ENCODE measurements around the gene RFC1. TPM values are rescaled to one million over a fixed set of nuclear protein-coding genes. Genes with fewer than 3 reads are reported as not detected.

Gene RFC1
- total and polyA plus RNA-seq, 5 donors, result 11.2 to 37.5 (median 33.5) TPM

DNA sequence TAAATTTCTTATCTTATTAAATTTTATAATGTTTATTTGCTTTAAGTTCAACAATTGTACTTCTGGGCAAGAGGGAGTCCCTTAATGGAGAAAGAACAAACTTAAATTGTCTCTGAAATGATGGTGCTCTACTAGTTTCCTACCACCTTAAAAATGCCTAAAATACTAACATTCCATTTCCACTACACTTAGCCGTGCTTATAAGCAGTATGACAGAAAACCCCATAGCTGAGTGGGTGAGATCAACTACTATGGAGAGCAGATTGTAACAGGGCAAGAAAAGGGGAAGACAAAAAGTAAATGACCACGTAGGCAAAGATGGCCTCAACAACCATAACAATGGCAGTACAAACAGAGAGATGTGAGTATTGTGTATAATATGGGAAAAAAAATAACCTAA lies 35.0 kb downstream of the RFC1 start:
- Histone ChIP-seq H3K27me3 (ENCODE audit: control insufficient read depth, insufficient read depth) (no peaks in the 10 kb centered on the region), H3K4me1 (ENCODE audit: control insufficient read depth, insufficient read depth, low read length) (no peaks in the 10 kb centered on the region), H3K9me3 (ENCODE audit: control insufficient read depth, low read length) (no peaks in the 10 kb centered on the region), H3K27ac (ENCODE audit: low read length) (no peak overlapping the region), H3K4me3 (ENCODE audit: low read length) (no peak overlapping the region)
- DNase-seq, result no peak
- intact Hi-C loops (cut with DNase I), result no loop called here
- 86% methylated on average over 2 of the region's 2 CpGs for WGBS
- no peak for ATAC-seq

DNA sequence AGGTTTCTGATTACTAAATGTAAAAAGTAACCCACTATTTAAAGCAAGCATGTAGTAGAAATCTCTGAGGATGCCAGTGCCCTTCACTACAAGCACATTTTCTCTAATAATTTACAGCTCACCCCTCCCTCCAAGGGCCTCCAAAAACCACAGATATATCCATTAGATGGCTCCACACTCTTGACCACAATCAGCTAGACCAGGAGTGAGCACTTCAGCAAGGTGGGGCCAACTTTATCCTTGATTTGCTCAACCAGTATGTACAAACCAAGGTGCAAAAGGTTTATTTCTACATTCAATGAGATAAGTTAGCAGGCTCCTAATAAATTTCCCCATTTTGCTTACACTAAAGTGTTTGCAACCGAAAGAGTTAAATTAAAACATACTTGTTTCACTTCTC lies 35.8 kb downstream of the RFC1 start:
- Histone ChIP-seq H3K27me3 (ENCODE audit: control insufficient read depth, insufficient read depth) (no peaks in the 10 kb centered on the region), H3K27ac (ENCODE audit: low read length) (no peak overlapping the region), H3K9me3 (ENCODE audit: control insufficient read depth, low read length) (no peaks in the 10 kb centered on the region), H3K4me1 (ENCODE audit: control insufficient read depth, insufficient read depth, low read length) (no peaks in the 10 kb centered on the region), H3K4me3 (ENCODE audit: low read length) (no peak overlapping the region)
- no peak for ATAC-seq
- no peak for DNase-seq
- WGBS, result 97% methylated on average over 1 of the region's 1 CpG
- intact Hi-C loops (cut with DNase I), result no loop called here

DNA sequence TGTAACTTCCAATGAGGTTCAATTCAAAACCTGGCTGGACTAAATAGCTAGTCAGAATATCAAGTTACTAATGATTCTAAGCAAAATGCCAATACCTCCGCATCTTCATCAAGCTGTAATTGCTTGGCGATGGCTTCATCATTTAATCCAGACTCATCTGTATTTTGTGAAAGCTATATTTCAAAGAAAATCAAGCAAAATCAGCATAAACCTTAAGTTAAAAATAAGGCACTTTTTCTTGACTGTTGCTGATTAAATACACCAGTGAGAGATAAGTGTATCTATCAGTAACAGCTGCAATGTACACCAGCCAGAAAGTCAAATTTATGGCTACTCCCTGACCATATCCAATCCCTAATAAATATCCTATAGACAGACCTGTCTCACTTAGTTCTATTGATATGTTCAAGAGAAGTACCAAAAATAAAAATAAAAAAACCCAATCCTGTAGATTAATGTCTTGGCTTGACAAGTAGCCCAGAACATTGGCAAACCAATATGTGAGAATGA lies 39.6 kb downstream of the RFC1 start:
- Histone ChIP-seq H3K4me1 (ENCODE audit: control insufficient read depth, insufficient read depth, low read length) (no peaks in the 10 kb centered on the region), H3K27me3 (ENCODE audit: control insufficient read depth, insufficient read depth) (no peaks in the 10 kb centered on the region), H3K27ac (ENCODE audit: low read length) (no peak overlapping the region), H3K9me3 (ENCODE audit: control insufficient read depth, low read length) (no peaks in the 10 kb centered on the region), H3K4me3 (ENCODE audit: low read length) (no peak overlapping the region)
- ATAC-seq (no peak), DNase-seq (no peak)
- intact Hi-C loops (cut with DNase I), result no loop called here
- 100% methylated on average over 2 of the region's 2 CpGs for WGBS

DNA sequence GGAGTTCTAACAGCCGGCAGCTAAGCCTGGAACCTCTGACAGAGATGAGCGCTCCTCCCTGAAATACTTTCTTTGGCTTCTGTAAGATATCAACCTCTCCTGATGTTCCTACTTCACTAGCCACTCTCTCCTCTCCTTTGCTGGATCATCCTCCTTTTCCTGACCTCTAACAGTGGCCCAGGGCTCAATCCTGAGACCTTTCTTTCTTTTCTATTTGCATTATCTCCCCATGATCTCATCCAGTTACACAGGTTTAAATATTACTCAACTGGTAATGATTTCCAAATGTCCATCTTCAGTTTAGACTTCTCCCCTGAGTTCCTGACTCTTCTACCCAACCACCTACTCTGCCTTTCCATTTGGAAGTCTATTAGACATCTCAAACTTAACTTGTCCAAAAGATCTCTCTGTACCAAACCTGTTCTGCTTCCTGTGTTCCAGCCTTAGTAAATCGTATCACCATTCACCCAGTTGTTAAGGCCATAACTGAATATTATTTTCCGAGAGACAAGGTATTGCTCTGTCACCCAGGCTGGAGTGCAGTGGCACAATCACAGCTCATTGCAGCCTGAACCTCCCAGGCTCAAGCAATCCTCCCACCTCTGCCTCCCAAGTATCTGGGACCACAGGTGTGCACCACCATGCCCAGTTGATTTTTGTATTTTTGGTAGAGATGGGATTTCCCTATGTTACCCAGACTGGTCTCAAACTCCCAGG lies 41.1 kb downstream of the RFC1 start:
- no peaks in the 10 kb centered on the region for H3K9me3 ChIP-seq (ENCODE audit: control insufficient read depth, low read length)
- no peak overlapping the region for H3K27ac ChIP-seq (ENCODE audit: low read length)
- no peak for DNase-seq
- no peaks in the 10 kb centered on the region for H3K27me3 ChIP-seq (ENCODE audit: control insufficient read depth, insufficient read depth)
- intact Hi-C loops (cut with DNase I), result no loop called here
- H3K4me1 ChIP-seq (ENCODE audit: control insufficient read depth, insufficient read depth, low read length), result no peaks in the 10 kb centered on the region
- ATAC-seq, result no peak
- H3K4me3 ChIP-seq (ENCODE audit: low read length), result no peak overlapping the region
- WGBS, result 82% methylated on average over 4 of the region's 4 CpGs

DNA sequence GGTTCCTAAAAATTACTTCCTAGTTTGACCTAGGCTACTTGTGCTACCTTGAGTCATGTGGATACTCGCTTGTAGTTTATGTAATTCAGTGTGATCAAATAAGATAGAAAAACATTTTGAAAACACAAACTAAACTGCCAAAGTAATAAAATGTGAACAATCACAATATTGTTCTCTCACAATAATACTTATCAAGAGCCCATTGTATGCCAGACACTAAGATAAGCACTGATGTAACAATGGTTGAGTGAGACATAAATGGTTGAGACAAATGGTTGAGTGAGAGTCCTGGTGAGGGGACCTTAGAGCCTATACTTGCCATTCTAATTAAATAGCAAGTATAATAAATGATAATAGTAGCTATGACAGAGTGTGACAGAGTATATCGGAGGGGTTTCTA lies 41.7 kb downstream of the RFC1 start:
- ATAC-seq (no peak), DNase-seq (no peak)
- Histone ChIP-seq H3K27me3 (ENCODE audit: control insufficient read depth, insufficient read depth) (no peaks in the 10 kb centered on the region), H3K4me1 (ENCODE audit: control insufficient read depth, insufficient read depth, low read length) (no peaks in the 10 kb centered on the region), H3K9me3 (ENCODE audit: control insufficient read depth, low read length) (no peaks in the 10 kb centered on the region), H3K27ac (ENCODE audit: low read length) (no peak overlapping the region), H3K4me3 (ENCODE audit: low read length) (no peak overlapping the region)
- intact Hi-C loops (cut with DNase I), result no loop called here
- 94% methylated on average over 2 of the region's 2 CpGs for WGBS

DNA sequence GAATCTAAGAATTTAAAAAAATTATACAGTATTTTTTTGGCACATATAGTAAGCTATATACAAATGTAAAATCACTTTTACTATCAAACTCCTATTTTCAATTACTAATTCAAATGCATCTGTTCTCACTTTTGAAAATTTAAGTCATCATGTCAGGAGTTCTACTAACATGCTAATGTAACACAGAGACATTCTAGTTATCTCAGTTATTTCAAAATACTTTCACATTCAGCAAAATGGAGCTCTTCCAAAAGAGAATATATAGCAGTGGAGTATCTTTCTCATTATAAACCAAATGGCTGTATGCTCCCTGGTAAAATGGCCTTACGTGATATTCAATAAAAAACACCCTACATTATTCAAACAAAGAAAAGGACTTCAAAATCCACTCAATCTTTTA lies 42.3 kb downstream of the RFC1 start:
- no peaks in the 10 kb centered on the region for H3K4me1 ChIP-seq (ENCODE audit: control insufficient read depth, insufficient read depth, low read length)
- no peak overlapping the region for H3K4me3 ChIP-seq (ENCODE audit: low read length)
- intact Hi-C loops (cut with DNase I), result no loop called here
- ATAC-seq (no peak), DNase-seq (no peak)
- H3K9me3 ChIP-seq (ENCODE audit: control insufficient read depth, low read length), result no peaks in the 10 kb centered on the region
- H3K27me3 ChIP-seq (ENCODE audit: control insufficient read depth, insufficient read depth), result no peaks in the 10 kb centered on the region
- H3K27ac ChIP-seq (ENCODE audit: low read length), result no peak overlapping the region
- 95% methylated on average over 1 of the region's 1 CpG for WGBS

DNA sequence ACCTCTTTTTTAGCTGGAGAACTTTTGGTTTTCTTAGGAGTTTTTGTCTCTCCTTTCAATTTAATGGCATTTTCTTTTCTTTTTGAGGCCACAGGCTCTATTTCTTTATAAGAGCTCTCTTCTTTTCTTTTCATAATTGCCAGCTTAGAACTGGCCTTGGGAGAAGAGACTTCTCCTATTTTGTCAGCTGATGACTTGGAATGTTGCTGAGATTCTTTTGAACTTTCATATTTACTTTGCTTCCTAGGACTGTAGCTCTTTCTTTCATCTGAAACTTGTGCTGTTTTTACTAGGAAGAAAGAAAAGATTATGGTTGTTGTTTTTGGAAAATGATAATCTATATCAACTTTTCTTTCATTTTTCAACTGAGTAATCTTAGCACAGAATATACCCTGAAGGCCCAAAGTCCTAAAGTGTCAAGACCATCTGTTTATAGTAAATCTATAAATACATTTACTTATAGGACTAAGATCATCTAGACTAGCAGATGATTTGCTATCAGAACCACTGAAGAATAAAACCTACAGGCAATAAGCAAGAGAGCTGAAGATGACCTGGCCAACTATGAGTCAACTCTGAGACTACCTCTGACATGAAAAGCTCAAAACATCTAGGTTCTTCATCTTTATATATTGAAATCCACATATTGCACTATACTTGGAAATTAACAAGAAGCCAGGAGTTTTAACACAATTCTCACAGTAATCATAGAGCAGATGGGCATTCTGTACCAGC lies 45.6 kb downstream of the RFC1 start:
- intact Hi-C loops (cut with DNase I), result no loop called here
- Histone ChIP-seq H3K27ac (ENCODE audit: low read length) (no peak overlapping the region), H3K9me3 (ENCODE audit: control insufficient read depth, low read length) (no peaks in the 10 kb centered on the region), H3K27me3 (ENCODE audit: control insufficient read depth, insufficient read depth) (no peaks in the 10 kb centered on the region), H3K4me1 (ENCODE audit: control insufficient read depth, insufficient read depth, low read length) (no peaks in the 10 kb centered on the region), H3K4me3 (ENCODE audit: low read length) (no peak overlapping the region)
- DNase-seq, result no peak
- no peak for ATAC-seq

DNA sequence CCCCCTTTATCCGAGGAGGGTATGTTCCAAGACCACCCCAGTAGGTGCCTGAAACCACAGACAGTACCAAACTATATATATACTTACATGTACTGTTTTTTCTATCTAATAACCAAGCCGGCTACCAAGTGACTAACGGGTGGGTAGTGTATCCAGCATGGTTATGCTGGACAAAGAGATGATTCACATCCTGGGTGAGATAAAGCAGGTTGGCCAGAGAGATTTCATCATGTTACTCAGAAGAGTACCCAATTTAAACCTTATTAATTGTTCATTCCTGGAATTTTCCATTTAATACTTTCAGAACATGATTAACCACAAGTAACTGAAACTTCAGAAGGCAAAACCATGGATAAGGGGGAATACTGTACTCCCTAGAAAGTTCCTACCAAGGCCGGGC lies 46.5 kb downstream of the RFC1 start:
- DNase-seq (no peak), ATAC-seq (no peak)
- H3K4me3 ChIP-seq (ENCODE audit: low read length), result no peak overlapping the region
- no peaks in the 10 kb centered on the region for H3K9me3 ChIP-seq (ENCODE audit: control insufficient read depth, low read length)
- no peak overlapping the region for H3K27ac ChIP-seq (ENCODE audit: low read length)
- 94% methylated on average over 4 of the region's 4 CpGs for WGBS
- intact Hi-C loops (cut with DNase I), result no loop called here
- H3K27me3 ChIP-seq (ENCODE audit: control insufficient read depth, insufficient read depth), result no peaks in the 10 kb centered on the region
- H3K4me1 ChIP-seq (ENCODE audit: control insufficient read depth, insufficient read depth, low read length), result no peaks in the 10 kb centered on the region

DNA sequence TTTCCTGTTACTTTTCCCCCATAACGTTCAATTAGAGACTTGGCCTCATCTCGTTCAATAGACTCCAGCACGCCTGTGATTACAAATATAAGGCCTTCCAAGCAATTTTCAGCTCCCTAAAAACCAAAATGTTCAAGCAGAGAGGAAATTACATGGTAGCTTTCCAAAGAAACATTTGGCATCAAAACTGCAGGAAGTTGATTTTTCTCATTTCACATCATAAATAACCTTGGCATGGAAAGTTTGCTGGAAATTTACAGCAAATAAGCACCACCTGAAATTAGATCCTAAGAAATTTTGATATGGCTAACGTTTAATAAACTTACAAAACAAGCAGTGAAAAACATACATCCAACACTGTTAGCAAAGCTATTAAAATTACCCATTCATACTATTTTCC lies 53.3 kb downstream of the RFC1 start:
- Histone ChIP-seq H3K27ac (ENCODE audit: low read length) (peak overlapping the region; percentile 51), H3K9me3 (ENCODE audit: control insufficient read depth, low read length) (no peaks in the 10 kb centered on the region), H3K27me3 (ENCODE audit: control insufficient read depth, insufficient read depth) (no peaks in the 10 kb centered on the region), H3K4me3 (ENCODE audit: low read length) (no peak overlapping the region), H3K4me1 (ENCODE audit: control insufficient read depth, insufficient read depth, low read length) (peaks cover 6% of the 10 kb centered on the region)
- intact Hi-C loops (cut with DNase I), result no loop called here
- 18% methylated on average over 4 of the region's 4 CpGs for WGBS
- DNase-seq (no peak), ATAC-seq (no peak)

DNA sequence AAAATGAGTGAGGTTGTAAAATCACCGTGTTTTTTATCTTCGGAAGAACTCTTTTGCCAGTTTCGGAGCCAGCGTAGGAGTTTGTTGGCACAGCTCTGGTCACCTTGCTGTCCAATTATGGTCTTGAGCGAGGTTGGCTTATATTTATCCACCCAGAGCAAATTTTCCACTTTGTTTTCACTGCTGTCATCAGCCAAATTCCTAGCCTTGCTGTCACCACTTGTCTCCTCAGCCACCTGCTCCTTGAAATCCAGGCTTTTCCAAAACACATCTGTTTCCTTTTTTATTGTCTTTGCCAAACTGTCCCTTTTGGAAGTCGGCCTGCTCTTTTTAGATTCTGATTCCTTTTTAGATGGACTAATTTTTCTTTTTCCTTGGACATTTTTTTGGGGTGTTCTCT lies 57.6 kb downstream of the RFC1 start:
- no peak for DNase-seq
- intact Hi-C loops (cut with DNase I), result no loop called here
- Histone ChIP-seq H3K4me1 (ENCODE audit: control insufficient read depth, insufficient read depth, low read length) (peaks cover 6% of the 10 kb centered on the region), H3K27me3 (ENCODE audit: control insufficient read depth, insufficient read depth) (no peaks in the 10 kb centered on the region), H3K9me3 (ENCODE audit: control insufficient read depth, low read length) (no peaks in the 10 kb centered on the region), H3K27ac (ENCODE audit: low read length) (peak overlapping the region; percentile 63), H3K4me3 (ENCODE audit: low read length) (no peak overlapping the region)
- ATAC-seq, result peak; percentile 55 to 72
- WGBS, result 49% methylated on average over 6 of the region's 6 CpGs

DNA sequence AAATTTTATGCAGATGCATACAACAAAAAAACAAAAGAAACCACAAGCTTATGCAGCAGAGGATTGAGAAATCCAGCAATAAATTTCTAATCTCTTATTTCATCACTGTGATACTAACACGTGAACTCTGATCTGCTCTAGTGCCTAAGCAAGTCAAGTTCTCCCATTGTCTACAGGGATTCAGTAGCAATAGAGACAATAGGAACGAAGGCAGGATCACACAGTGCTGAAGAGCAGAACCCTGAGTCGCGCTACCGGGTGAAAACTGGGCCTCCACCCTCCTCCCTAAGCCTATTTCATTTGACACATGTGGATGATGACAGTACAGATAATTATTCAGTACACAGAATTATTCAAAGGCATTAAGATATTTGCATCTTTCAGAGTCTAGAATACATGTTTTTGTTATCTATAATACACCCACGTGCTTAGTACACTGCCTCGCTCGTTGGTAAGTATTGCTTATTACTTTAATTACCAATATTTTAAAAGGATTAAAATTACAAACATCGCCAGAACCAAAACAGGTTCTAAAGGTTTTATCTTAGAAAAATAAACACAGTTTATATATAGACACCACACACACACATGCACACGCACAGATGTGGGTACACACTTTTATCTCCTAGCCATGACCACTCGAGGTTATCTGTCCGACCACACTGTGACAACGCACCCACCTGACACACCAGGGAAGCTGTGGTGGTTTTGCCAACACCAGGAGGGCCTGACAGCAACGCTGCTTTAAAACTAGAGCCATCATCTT lies 60.1 kb downstream of the RFC1 start:
- ATAC-seq (peak; percentile 80 to 84), DNase-seq (peak in 1 of 3 donors; percentile 60)
- Histone ChIP-seq H3K4me1 (ENCODE audit: control insufficient read depth, insufficient read depth, low read length) (no peaks in the 10 kb centered on the region), H3K4me3 (ENCODE audit: low read length) (no peak overlapping the region), H3K27me3 (ENCODE audit: control insufficient read depth, insufficient read depth) (no peaks in the 10 kb centered on the region), H3K9me3 (ENCODE audit: control insufficient read depth, low read length) (no peaks in the 10 kb centered on the region), H3K27ac (ENCODE audit: low read length) (no peak overlapping the region)
- intact Hi-C loops (cut with DNase I), result no loop called here
- 55% methylated on average over 14 of the region's 14 CpGs for WGBS

Measured in right cardiac atrium (tissue), 5 donors.